ENCODE measurements around the gene ATXN10. TPM values are rescaled to one million over a fixed set of nuclear protein-coding genes. Genes with fewer than 3 reads are reported as not detected.
A peak's percentile ranks its signal among the peaks of the same experiment; 100 is the strongest.

The ATXN10 gene
- total and polyA plus RNA-seq, 4 experiments from 2014 or later, result 61.8 to 102 (median 76.3) TPM

DNA sequence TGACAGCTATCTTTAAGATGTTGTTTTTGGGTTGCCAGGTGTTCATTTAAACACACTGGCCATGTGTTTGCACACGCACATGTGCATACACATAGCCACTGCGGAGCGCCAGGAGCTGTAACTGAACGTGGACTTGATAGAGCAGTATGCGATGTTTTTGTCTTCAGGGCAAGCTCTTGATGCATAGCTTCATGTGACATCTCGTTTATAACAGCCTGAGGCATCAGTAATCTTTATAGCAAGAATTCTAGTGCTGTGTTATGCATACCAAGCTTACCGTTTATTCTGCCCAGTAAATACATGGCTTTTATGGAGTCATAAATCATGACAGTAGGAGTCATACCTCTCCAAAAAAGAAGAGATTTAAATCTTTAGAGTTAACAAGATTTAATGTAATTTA is 87.0 kb downstream of the ATXN10 start:
- Histone ChIP-seq H3K9me3 (ENCODE audit: control insufficient read depth in 1 of 2, low read length in 2 of 2) (no peaks in the 10 kb centered on the region), H3K36me3 (ENCODE audit: insufficient read depth, low read length) (no peaks in the 10 kb centered on the region), H3K27ac (ENCODE audit: low read depth, low read length) (no peak overlapping the region), H3K27me3 (ENCODE audit: insufficient read depth, low read length) (no peaks in the 10 kb centered on the region), H3K4me1 (ENCODE audit: insufficient read depth, low read length) (no peaks in the 10 kb centered on the region), H3K4me3 (ENCODE audit: low read length in 2 of 2) (no peak overlapping the region)
- no peak for DNase-seq
- Mint-ChIP-seq H3K36me3 (peaks cover 13 to 18% of the 10 kb centered on the region in 2 donors), H3K27me3 (no peaks in the 10 kb centered on the region), H3K9me3 (no peaks in the 10 kb centered on the region), H3K4me3 (no peak overlapping the region), H3K4me1 (peaks cover 0 to 4% (median 2%) of the 10 kb centered on the region in 4 donors), H3K27ac (no peak overlapping the region)
- CTCF ChIA-PET (ENCODE audit: partially characterized antibody), result no interaction called here
- intact Hi-C loops (cut with micrococcal nuclease), result no loop called here
- POLR2A ChIA-PET (ENCODE audit: partially characterized antibody), result no interaction called here

DNA sequence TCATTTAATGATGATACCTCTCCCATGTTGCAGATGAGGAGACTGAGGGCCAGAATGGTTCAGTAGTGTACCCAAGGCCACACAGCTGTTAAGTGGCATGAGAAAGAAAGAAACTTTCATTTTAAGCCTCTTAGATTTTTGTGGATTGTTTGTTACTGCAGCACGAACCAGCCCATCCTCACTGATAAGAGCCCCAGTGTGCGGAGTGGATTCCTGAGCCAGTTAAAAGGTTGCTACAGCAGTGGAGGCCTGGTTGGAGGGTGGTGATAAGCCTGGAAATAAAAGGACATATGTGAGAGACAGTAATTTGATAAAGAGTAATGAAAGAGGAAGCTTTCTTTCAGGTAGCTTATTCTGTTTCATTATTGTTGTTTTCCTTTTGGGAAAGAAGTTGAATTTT is 89.0 kb downstream of the ATXN10 start:
- H3K9me3 Mint-ChIP-seq, result no peaks in the 10 kb centered on the region
- Histone ChIP-seq H3K9me3 (ENCODE audit: control insufficient read depth in 1 of 2, low read length in 2 of 2) (no peaks in the 10 kb centered on the region), H3K4me3 (ENCODE audit: low read length in 2 of 2) (no peak overlapping the region), H3K4me1 (ENCODE audit: insufficient read depth, low read length) (no peaks in the 10 kb centered on the region), H3K27me3 (ENCODE audit: insufficient read depth, low read length) (no peaks in the 10 kb centered on the region), H3K27ac (ENCODE audit: low read depth, low read length) (no peak overlapping the region), H3K36me3 (ENCODE audit: insufficient read depth, low read length) (no peaks in the 10 kb centered on the region)
- intact Hi-C loops (cut with micrococcal nuclease), result no loop called here
- POLR2A ChIA-PET (ENCODE audit: partially characterized antibody), result no interaction called here
- H3K27me3 Mint-ChIP-seq, result no peaks in the 10 kb centered on the region
- H3K36me3 Mint-ChIP-seq, result peaks cover 19 to 21% of the 10 kb centered on the region in 2 donors
- DNase-seq, result no peak
- no peak overlapping the region for H3K4me3 Mint-ChIP-seq
- H3K4me1 Mint-ChIP-seq, result peaks cover 0 to 5% (median 2%) of the 10 kb centered on the region in 4 donors
- no peak overlapping the region for H3K27ac Mint-ChIP-seq
- CTCF ChIA-PET (ENCODE audit: partially characterized antibody), result no interaction called here

DNA sequence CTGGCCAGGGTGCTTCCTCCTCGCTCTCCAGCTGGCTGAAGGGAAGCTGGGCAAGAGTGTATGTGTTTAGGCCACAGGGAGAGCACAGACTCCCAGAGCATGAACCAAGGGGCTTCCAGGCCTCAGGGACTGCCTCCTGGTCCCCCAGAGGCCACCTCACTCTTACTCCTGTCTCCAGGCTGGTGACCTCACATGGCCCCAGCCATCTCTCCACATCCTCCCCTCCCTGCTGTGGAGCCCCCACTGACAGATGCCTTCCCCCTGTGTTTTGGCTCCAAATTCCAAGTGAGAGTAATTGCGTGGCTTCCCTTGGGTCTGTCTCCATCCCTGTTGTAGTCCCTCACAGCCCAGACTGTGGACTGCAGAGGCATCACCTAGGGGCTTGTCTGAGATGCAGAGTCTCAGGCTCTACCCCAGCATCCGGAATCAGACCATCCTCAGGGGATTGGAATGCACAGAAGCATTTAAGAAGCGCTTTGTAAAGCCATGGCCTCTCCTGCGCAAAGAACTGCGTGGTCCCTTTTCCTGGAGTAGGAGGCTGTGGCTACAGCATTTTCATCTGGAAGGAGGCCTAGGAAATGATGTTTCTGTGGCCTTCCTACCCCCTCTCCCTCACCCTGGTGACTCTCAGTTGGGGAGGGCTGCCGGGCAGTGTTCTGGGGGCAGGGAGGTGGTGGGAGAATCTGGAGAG is 91.1 kb downstream of the ATXN10 start:
- Mint-ChIP-seq H3K9me3 (no peaks in the 10 kb centered on the region), H3K4me1 (peaks cover 0 to 5% (median 2%) of the 10 kb centered on the region in 4 donors), H3K36me3 (peaks cover 14 to 17% of the 10 kb centered on the region in 2 donors), H3K4me3 (peak overlapping the region in 1 of 8 donors; percentile 35), H3K27me3 (no peaks in the 10 kb centered on the region), H3K27ac (peak overlapping the region in 1 of 7 donors; percentile 62)
- ChIA-PET CTCF (ENCODE audit: partially characterized antibody) (no interaction called here), POLR2A (ENCODE audit: partially characterized antibody) (no interaction called here)
- Histone ChIP-seq H3K4me1 (ENCODE audit: insufficient read depth, low read length) (no peaks in the 10 kb centered on the region), H3K27ac (ENCODE audit: low read depth, low read length) (no peak overlapping the region), H3K27me3 (ENCODE audit: insufficient read depth, low read length) (no peaks in the 10 kb centered on the region), H3K9me3 (ENCODE audit: control insufficient read depth in 1 of 2, low read length in 2 of 2) (no peaks in the 10 kb centered on the region), H3K4me3 (ENCODE audit: low read length in 2 of 2) (no peak overlapping the region), H3K36me3 (ENCODE audit: insufficient read depth, low read length) (no peaks in the 10 kb centered on the region)
- no peak for DNase-seq
- intact Hi-C loops (cut with micrococcal nuclease), result no loop called here

DNA sequence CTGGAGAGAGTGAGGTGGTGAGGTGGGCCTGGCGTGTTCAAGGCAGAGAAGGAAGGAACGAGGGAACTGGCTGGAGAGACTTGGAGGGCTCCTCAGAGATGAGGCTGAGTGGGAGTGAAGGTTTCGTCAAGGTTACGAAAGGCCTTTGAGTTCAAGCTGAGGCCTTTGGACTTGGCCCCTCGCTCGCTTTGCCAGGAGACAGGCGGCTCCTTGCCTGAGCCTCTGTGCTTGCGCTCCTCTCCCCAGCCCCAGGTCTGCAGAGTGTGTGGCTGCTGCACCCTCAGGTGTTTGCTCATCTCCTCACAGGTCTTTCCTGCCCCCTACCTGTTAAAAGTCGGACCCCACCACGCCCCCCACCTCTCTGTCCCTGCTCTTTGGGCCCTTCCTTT is 91.6 kb downstream of the ATXN10 start:
- H3K27me3 Mint-ChIP-seq, result no peaks in the 10 kb centered on the region
- Histone ChIP-seq H3K4me3 (ENCODE audit: low read length in 2 of 2) (no peak overlapping the region), H3K9me3 (ENCODE audit: control insufficient read depth in 1 of 2, low read length in 2 of 2) (no peaks in the 10 kb centered on the region), H3K27ac (ENCODE audit: low read depth, low read length) (no peak overlapping the region), H3K36me3 (ENCODE audit: insufficient read depth, low read length) (no peaks in the 10 kb centered on the region), H3K4me1 (ENCODE audit: insufficient read depth, low read length) (no peaks in the 10 kb centered on the region), H3K27me3 (ENCODE audit: insufficient read depth, low read length) (no peaks in the 10 kb centered on the region)
- intact Hi-C loops (cut with micrococcal nuclease), result no loop called here
- POLR2A ChIA-PET (ENCODE audit: partially characterized antibody), result no interaction called here
- DNase-seq, result no peak
- no peak overlapping the region for H3K4me3 Mint-ChIP-seq
- H3K36me3 Mint-ChIP-seq, result peaks cover 17 to 19% of the 10 kb centered on the region in 2 donors
- no peaks in the 10 kb centered on the region for H3K9me3 Mint-ChIP-seq
- H3K27ac Mint-ChIP-seq, result no peak overlapping the region
- H3K4me1 Mint-ChIP-seq, result peaks cover 0 to 5% (median 2%) of the 10 kb centered on the region in 4 donors
- CTCF ChIA-PET (ENCODE audit: partially characterized antibody), result no interaction called here

DNA sequence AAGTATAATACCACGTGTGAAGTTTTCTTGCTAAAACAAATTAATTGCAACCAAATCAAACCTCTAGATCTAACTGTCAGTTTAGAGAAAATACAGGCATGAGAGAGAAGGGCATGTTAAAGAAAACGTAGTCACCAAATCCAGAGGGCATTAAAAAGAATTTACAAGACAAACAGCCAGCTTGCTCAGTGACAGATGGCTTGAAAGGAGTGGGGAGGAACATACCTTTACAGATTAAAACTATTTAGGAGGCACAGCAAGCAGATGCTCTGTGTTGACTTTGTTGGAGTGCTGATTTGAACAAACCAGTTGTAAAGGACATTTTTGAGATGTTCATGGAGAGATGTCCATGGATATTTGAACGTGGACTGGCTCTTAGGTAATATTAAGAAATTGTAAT is 96.9 kb downstream of the ATXN10 start:
- intact Hi-C loops (cut with micrococcal nuclease), result no loop called here

DNA sequence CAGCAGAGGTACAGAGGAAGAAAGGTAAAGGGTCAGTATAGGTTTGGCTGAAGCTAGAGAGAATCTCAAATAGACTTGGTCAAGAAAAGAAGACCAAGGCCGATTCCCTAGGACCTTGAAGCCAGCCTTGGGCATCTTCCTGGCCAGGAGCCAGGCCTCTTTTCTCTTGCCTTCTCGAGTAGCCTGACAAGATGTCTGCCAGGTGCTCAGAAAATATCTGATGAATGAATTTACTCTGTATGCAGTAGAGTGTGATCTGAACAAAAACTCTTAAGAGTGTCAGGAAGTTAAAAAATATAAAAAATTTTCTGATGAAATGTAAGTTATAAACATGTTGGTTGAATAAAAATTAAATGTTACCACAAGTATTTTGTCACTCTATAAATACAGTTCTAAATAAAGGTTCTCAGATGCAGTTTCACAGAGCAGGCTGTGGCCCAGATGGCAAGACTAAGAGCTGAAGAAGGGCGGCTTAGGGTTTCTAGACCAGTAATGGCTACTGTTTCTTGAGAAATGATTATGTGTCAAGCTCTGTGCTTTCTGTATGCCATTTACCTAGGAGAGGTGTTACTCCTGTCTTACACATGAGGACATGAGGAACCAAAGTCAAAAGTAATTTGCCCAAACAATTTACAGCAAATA is 98.1 kb downstream of the ATXN10 start:
- Mint-ChIP-seq H3K27ac (peak overlapping the region in 1 of 7 donors; percentile 15), H3K27me3 (no peaks in the 10 kb centered on the region), H3K36me3 (peaks cover 31 to 42% of the 10 kb centered on the region in 2 donors), H3K4me1 (peaks cover 5 to 17% (median 9%) of the 10 kb centered on the region in 4 donors), H3K9me3 (no peaks in the 10 kb centered on the region), H3K4me3 (no peak overlapping the region)
- Histone ChIP-seq H3K4me3 (ENCODE audit: low read length in 2 of 2) (no peak overlapping the region), H3K4me1 (ENCODE audit: insufficient read depth, low read length) (no peaks in the 10 kb centered on the region), H3K9me3 (ENCODE audit: control insufficient read depth in 1 of 2, low read length in 2 of 2) (no peaks in the 10 kb centered on the region), H3K36me3 (ENCODE audit: insufficient read depth, low read length) (no peaks in the 10 kb centered on the region), H3K27ac (ENCODE audit: low read depth, low read length) (no peak overlapping the region), H3K27me3 (ENCODE audit: insufficient read depth, low read length) (no peaks in the 10 kb centered on the region)
- intact Hi-C loops (cut with micrococcal nuclease), result no loop called here
- POLR2A ChIA-PET (ENCODE audit: partially characterized antibody), result no interaction called here
- no peak for DNase-seq
- CTCF ChIA-PET (ENCODE audit: partially characterized antibody), result no interaction called here

More for the DNA sequence above, 96.9 kb downstream of the ATXN10 start:
- H3K27ac Mint-ChIP-seq, result no peak overlapping the region
- peaks cover 7 to 12% (median 9%) of the 10 kb centered on the region in 4 donors for H3K4me1 Mint-ChIP-seq
- POLR2A ChIA-PET (ENCODE audit: partially characterized antibody), result no interaction called here
- no peaks in the 10 kb centered on the region for H3K36me3 ChIP-seq (ENCODE audit: insufficient read depth, low read length)
- no peak for DNase-seq
- H3K36me3 Mint-ChIP-seq, result peaks cover 37 to 46% of the 10 kb centered on the region in 2 donors
- no peak overlapping the region for H3K27ac ChIP-seq (ENCODE audit: low read depth, low read length)
- no peaks in the 10 kb centered on the region for H3K27me3 ChIP-seq (ENCODE audit: insufficient read depth, low read length)
- no peaks in the 10 kb centered on the region for H3K4me1 ChIP-seq (ENCODE audit: insufficient read depth, low read length)
- H3K9me3 Mint-ChIP-seq, result no peaks in the 10 kb centered on the region
- no peaks in the 10 kb centered on the region for H3K27me3 Mint-ChIP-seq
- no peak overlapping the region for H3K4me3 ChIP-seq (ENCODE audit: low read length in 2 of 2)
- H3K9me3 ChIP-seq (ENCODE audit: control insufficient read depth in 1 of 2, low read length in 2 of 2), result no peaks in the 10 kb centered on the region
- CTCF ChIA-PET (ENCODE audit: partially characterized antibody), result no interaction called here
- H3K4me3 Mint-ChIP-seq, result no peak overlapping the region

DNA sequence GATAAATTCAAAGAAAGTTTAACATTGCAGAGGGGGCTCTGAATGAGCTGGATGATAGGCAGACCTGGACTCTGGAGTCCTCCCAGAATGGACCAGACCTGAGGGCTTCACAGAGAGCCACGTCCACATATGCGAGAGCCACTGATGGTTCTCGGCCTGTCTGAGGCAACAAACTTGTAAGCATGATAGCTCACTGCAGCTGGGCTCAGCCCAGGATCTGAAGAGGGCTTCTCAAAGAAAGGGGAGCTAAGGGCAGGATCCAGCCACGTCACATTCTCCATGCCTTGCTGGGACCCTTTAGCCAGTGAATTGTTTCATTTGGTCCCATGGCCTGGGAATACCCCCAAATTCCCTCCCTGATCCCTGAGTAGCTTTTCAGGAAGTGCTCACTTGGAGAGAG is 98.9 kb downstream of the ATXN10 start:
- peak overlapping the region in 1 of 7 donors; percentile 19 for H3K27ac Mint-ChIP-seq
- DNase-seq, result no peak
- H3K36me3 ChIP-seq (ENCODE audit: insufficient read depth, low read length), result no peaks in the 10 kb centered on the region
- ChIA-PET CTCF (ENCODE audit: partially characterized antibody) (interaction anchor here (1.3 kb wide), 1 partner anchor 11 kb away, joined by 3 read pairs; no protein-coding TSS in a partner anchor), POLR2A (ENCODE audit: partially characterized antibody) (no interaction called here)
- no peaks in the 10 kb centered on the region for H3K4me1 ChIP-seq (ENCODE audit: insufficient read depth, low read length)
- peaks cover 31 to 40% of the 10 kb centered on the region in 2 donors for H3K36me3 Mint-ChIP-seq
- H3K9me3 ChIP-seq (ENCODE audit: control insufficient read depth in 1 of 2, low read length in 2 of 2), result no peaks in the 10 kb centered on the region
- H3K4me3 Mint-ChIP-seq, result no peak overlapping the region
- H3K27me3 ChIP-seq (ENCODE audit: insufficient read depth, low read length), result no peaks in the 10 kb centered on the region
- no peak overlapping the region for H3K4me3 ChIP-seq (ENCODE audit: low read length in 2 of 2)
- H3K27me3 Mint-ChIP-seq, result no peaks in the 10 kb centered on the region
- H3K27ac ChIP-seq (ENCODE audit: low read depth, low read length), result no peak overlapping the region
- H3K4me1 Mint-ChIP-seq, result peaks cover 5 to 17% (median 8%) of the 10 kb centered on the region in 4 donors
- intact Hi-C loops (cut with micrococcal nuclease), result no loop called here
- H3K9me3 Mint-ChIP-seq, result no peaks in the 10 kb centered on the region

Data from CD4-positive, alpha-beta memory T cell (primary cell).